ENCODE data around the gene GABPA. TPM values are rescaled to one million over a fixed set of nuclear protein-coding genes. Genes with fewer than 3 reads are reported as not detected.
"Not testable (repeated sequence)": the region's sequence is repeated elsewhere in the genome, so short reads cannot be mapped to it uniquely, and the experiment has no call there.

Gene GABPA
- 10 to 100 TPM; 22.6 to 24.9 TPM for total RNA-seq

- CTCF ChIA-PET = interaction anchor here (0.9 to 1.5 kb wide), 5 partner anchors 8 to 129 kb away, joined by 3 to 4 read pairs (median 3); no protein-coding TSS in a partner anchor
- POLR2A ChIA-PET = interaction anchor here (0.6 to 1.1 kb wide), 4 partner anchors 9 to 129 kb away, joined by 3 to 6 read pairs (median 3); no protein-coding TSS in a partner anchor
Observed at GRCh38 chr21:25734904-25735645, at the start of gene GABPA, which contains the start of gene ATP5PF. GABPA (plus strand) TSS chr21:25734972; CDS start chr21:25741599, 6,627 bp downstream. ATP5PF (minus strand) TSS chr21:25734904; CDS start chr21:25729794, 5,110 bp downstream.

GRCh38 chr21:25687787-25688186 is 47.0 kb upstream of the GABPA start:
- CTCF ChIA-PET = no interaction called here
- POLR2A ChIA-PET = no interaction called here

- POLR2A ChIA-PET = no interaction called here
- CTCF ChIA-PET = no interaction called here
Observed at GRCh38 chr21:25688275-25689155, 46.3 kb upstream of the GABPA start.

GRCh38 chr21:25689226-25689625 is 45.5 kb upstream of the GABPA start:
- CTCF ChIA-PET = no interaction called here
- POLR2A ChIA-PET = no interaction called here

GRCh38 chr21:25691976-25692375 is 42.8 kb upstream of the GABPA start:
- POLR2A ChIA-PET = no interaction called here
- CTCF ChIA-PET = no interaction called here

- CTCF ChIA-PET, POLR2A ChIA-PET: not testable (repeated sequence)
Observed at GRCh38 chr21:25695461-25695860, 39.3 kb upstream of the GABPA start.

- CTCF ChIA-PET = no interaction called here
- POLR2A ChIA-PET = no interaction called here
Observed at GRCh38 chr21:25700741-25701140, 34.0 kb upstream of the GABPA start.

- ChIA-PET POLR2A (no interaction called here), CTCF (no interaction called here)
Observed at GRCh38 chr21:25701529-25701928, 33.2 kb upstream of the GABPA start.

GRCh38 chr21:25708467-25709065 is 26.2 kb upstream of the GABPA start:
- POLR2A ChIA-PET = no interaction called here
- CTCF ChIA-PET = interaction anchor here (0.8 to 1.6 kb wide), 4 partner anchors 10 to 100 kb away, joined by 3 to 6 read pairs (median 3); partner anchors contain the start of genes ATP5PF and GABPA

GRCh38 chr21:25709684-25710265 is 25.0 kb upstream of the GABPA start:
- ChIA-PET CTCF (no interaction called here), POLR2A (no interaction called here)

GRCh38 chr21:25710550-25710949 is 24.2 kb upstream of the GABPA start:
- CTCF ChIA-PET = no interaction called here
- POLR2A ChIA-PET = no interaction called here

- CTCF ChIA-PET = interaction anchor here (1.2 to 2.3 kb wide), 2 partner anchors 8 to 106 kb away, joined by 3 to 11 read pairs; no protein-coding TSS in a partner anchor
- POLR2A ChIA-PET = not testable (repeated sequence)
Observed at GRCh38 chr21:25714066-25714465, 20.7 kb upstream of the GABPA start.

- CTCF ChIA-PET = interaction anchor here (1.8 kb wide), 1 partner anchor 109 kb away, joined by 7 read pairs; no protein-coding TSS in a partner anchor
- POLR2A ChIA-PET = no interaction called here
Observed at GRCh38 chr21:25717491-25718147, 17.2 kb upstream of the GABPA start.

- CTCF ChIA-PET = interaction anchor here (0.9 to 1.3 kb wide), 3 partner anchors 8 to 114 kb away, joined by 3 to 7 read pairs (median 3); no protein-coding TSS in a partner anchor
- POLR2A ChIA-PET = no interaction called here
Observed at GRCh38 chr21:25721987-25722386, 12.8 kb upstream of the GABPA start.

- CTCF ChIA-PET = interaction anchor here (1.1 to 1.3 kb wide), 2 partner anchors 9 to 114 kb away, joined by 3 to 7 read pairs; no protein-coding TSS in a partner anchor
Observed at GRCh38 chr21:25722631-25723030, 12.1 kb upstream of the GABPA start.

GRCh38 chr21:25732091-25732760 is 2.5 kb upstream of the GABPA start:
- POLR2A ChIA-PET = no interaction called here
- CTCF ChIA-PET = interaction anchor here (0.7 to 1.1 kb wide), 3 partner anchors 124 to 584 kb away, joined by 3 to 4 read pairs (median 3); no protein-coding TSS in a partner anchor

More at GRCh38 chr21:25722631-25723030, 12.1 kb upstream of the GABPA start:
- POLR2A ChIA-PET = no interaction called here

GRCh38 chr21:25733859-25734653 is 716 bp upstream of the GABPA start:
- CTCF ChIA-PET = interaction anchor here (0.6 to 1.5 kb wide), 5 partner anchors 9 to 247 kb away, joined by 3 read pairs; no protein-coding TSS in a partner anchor
- POLR2A ChIA-PET = interaction anchor here (0.7 to 1.1 kb wide), 3 partner anchors 11 to 127 kb away, joined by 3 to 6 read pairs (median 3); no protein-coding TSS in a partner anchor

All from activated CD8-positive, alpha-beta memory T cell treated with anti-CD3 and anti-CD28 coated beads for 36 hours (primary cell).